Spleen (tissue), 7 donors: ENCODE data around the gene EML6.

Experiments used
- POLR2AphosphoS5 ChIP-seq, 3 donors: sonication (generic); formaldehyde crosslinking; IDR thresholded peaks; one replicate each; pipeline ENCODE4 v1.5.1; 2017; ENCODE audit warnings: antibody characterized with exemption in 3 of 3
- TF ChIP-seq, protein P1 (sequence below), 11 experiments: fragments of 200-600 bp in 7 of 11; fragments of 450-650 bp in 4 of 11; sonication (generic) in 4 of 11; IDR thresholded peaks in 8 of 11; conservative IDR thresholded peaks in 3 of 11; 1 replicate in 7 of 11; 2 replicates in 4 of 11; pipeline versions ENCODE4 v1.4.0 to v1.8.0; 2016 to 2021; ENCODE audit warnings: antibody characterized with exemption in 11 of 11, inconsistent platforms in 4 of 11, mild to moderate bottlenecking in 1 of 11
- donor health status: DM: no; HTN: no; CAD: no; lungs with moderate emphysema.
- donor health status: DM: no; HTN: no; CAD: no.
- donor health status: DM: no; HTN: no; CAD: no.

DNA sequence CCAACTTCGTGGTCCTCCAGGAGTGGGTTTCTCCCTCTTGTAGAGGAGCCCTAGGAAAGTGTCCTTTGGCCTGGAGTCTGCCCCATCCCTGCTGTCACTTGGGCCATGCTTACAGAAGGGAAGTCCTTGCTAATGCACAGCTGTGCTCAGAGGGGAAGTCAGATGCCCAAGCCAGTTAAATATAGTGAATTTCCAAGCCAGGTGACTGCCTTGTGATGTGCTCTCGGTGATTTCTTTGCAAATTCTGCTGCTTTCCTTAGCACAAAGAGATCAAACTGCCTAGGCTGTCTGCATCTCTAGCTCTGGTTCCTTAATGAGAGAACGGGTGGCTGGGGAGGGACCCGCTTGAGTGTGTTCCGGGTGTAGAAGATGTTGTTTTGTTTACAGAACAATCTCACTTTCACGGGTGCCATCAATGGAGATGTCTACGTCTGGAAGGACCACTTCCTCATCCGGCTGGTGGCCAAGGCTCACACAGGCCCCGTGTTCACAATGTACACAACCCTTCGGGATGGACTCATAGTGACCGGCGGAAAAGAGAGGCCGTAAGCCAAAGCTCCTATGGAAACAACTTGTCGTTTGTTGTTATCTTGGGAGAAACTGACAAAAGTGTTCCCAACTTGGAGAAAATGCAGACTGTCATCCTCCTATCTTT, 235.4 kb downstream of the EML6 start:
- TF ChIP-seq POLR2AphosphoS5 (IDR thresholded peaks at IDR 0.05): no peak
- TF ChIP-seq, protein P1, sequence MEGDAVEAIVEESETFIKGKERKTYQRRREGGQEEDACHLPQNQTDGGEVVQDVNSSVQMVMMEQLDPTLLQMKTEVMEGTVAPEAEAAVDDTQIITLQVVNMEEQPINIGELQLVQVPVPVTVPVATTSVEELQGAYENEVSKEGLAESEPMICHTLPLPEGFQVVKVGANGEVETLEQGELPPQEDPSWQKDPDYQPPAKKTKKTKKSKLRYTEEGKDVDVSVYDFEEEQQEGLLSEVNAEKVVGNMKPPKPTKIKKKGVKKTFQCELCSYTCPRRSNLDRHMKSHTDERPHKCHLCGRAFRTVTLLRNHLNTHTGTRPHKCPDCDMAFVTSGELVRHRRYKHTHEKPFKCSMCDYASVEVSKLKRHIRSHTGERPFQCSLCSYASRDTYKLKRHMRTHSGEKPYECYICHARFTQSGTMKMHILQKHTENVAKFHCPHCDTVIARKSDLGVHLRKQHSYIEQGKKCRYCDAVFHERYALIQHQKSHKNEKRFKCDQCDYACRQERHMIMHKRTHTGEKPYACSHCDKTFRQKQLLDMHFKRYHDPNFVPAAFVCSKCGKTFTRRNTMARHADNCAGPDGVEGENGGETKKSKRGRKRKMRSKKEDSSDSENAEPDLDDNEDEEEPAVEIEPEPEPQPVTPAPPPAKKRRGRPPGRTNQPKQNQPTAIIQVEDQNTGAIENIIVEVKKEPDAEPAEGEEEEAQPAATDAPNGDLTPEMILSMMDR (IDR thresholded peaks at IDR 0.05 in 8 of 11, conservative IDR thresholded peaks at IDR 0.05 in 3 of 11): no peak
